ENCODE results near the gene GPR151.

The GPR151 gene

GRCh38 chr5:146541958-146542849 lies 26.2 kb upstream of the GPR151 start:
- Histone ChIP-seq H3K36me3 (ENCODE audit: control insufficient read depth, insufficient read depth, low read length) (no peaks in the 10 kb centered on the region), H3K27ac (ENCODE audit: low read depth, low read length) (no peak overlapping the region), H3K27me3 (ENCODE audit: control insufficient read depth, insufficient read depth, low read length) (no peaks in the 10 kb centered on the region), H3K4me3 (ENCODE audit: low read depth, low read length) (no peak overlapping the region), H3K9ac (ENCODE audit: low read length) (no peak overlapping the region), H3K9me3 (ENCODE audit: control insufficient read depth, insufficient read depth, low read depth, low read length) (no peaks in the 10 kb centered on the region), H3K4me1 (ENCODE audit: control insufficient read depth, insufficient read depth, low read length) (no peaks in the 10 kb centered on the region)

DNA sequence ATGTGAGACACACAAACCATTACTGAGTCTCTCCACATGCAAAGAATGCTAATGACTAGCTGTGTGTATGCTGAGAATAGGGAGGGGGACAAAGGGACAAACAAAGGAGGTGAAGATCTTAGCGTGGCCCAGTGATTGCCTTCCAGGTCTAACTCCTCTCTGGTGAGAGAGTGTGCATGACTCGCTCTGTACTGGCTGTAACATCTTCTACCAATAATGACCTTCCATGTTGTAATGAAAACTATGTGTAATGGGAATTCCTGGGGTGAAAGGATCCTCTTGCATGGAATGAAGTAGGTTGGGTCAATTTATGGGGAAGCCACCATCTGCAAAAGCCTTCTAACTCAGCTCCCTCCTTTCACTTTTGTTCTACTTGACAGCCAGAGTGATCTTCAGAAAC lies 24.4 kb upstream of the GPR151 start:
- H3K4me1 ChIP-seq (ENCODE audit: control insufficient read depth, insufficient read depth, low read length) = no peaks in the 10 kb centered on the region
- no peaks in the 10 kb centered on the region for H3K9me3 ChIP-seq (ENCODE audit: control insufficient read depth, insufficient read depth, low read depth, low read length)
- H3K27me3 ChIP-seq (ENCODE audit: control insufficient read depth, insufficient read depth, low read length) = no peaks in the 10 kb centered on the region
- H3K4me3 ChIP-seq (ENCODE audit: low read depth, low read length) = no peak overlapping the region
- no peak overlapping the region for H3K27ac ChIP-seq (ENCODE audit: low read depth, low read length)
- H3K9ac ChIP-seq (ENCODE audit: low read length) = no peak overlapping the region
- no peaks in the 10 kb centered on the region for H3K36me3 ChIP-seq (ENCODE audit: control insufficient read depth, insufficient read depth, low read length)

DNA sequence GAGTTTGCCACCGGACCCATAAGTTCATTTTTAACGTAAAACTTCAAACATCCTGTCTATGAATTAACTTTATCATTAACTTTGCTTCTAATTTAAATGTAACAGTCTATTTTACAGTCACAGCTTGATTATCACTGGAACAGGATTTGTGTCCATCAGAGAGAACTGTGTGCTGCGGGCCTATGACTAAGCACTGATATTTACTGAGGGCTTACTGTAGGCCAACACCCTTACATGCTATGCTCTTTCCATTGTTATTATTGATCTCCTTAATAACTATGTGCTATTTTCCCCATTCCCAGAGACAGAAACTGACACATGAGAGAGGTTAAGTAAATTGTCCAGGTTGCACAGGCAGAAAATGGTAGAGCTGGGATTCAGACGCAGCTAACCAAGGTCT lies 24.0 kb upstream of the GPR151 start:
- no peaks in the 10 kb centered on the region for H3K9me3 ChIP-seq (ENCODE audit: control insufficient read depth, insufficient read depth, low read depth, low read length)

GRCh38 chr5:146538432-146538831 lies 22.4 kb upstream of the GPR151 start:
- Histone ChIP-seq H3K4me1 (ENCODE audit: control insufficient read depth, insufficient read depth, low read length) (peaks cover 6% of the 10 kb centered on the region; the same call in 1 of the 2 replicates), H3K27ac (ENCODE audit: low read depth, low read length) (no peak overlapping the region), H3K4me3 (ENCODE audit: low read depth, low read length) (no peak overlapping the region), H3K9ac (ENCODE audit: low read length) (no peak overlapping the region), H3K27me3 (ENCODE audit: control insufficient read depth, insufficient read depth, low read length) (no peaks in the 10 kb centered on the region), H3K9me3 (ENCODE audit: control insufficient read depth, insufficient read depth, low read depth, low read length) (no peaks in the 10 kb centered on the region), H3K36me3 (ENCODE audit: control insufficient read depth, insufficient read depth, low read length) (no peaks in the 10 kb centered on the region)

More for the DNA sequence above, 24.0 kb upstream of the GPR151 start:
- Histone ChIP-seq H3K27me3 (ENCODE audit: control insufficient read depth, insufficient read depth, low read length) (no peaks in the 10 kb centered on the region), H3K4me3 (ENCODE audit: low read depth, low read length) (no peak overlapping the region), H3K4me1 (ENCODE audit: control insufficient read depth, insufficient read depth, low read length) (no peaks in the 10 kb centered on the region), H3K27ac (ENCODE audit: low read depth, low read length) (no peak overlapping the region), H3K36me3 (ENCODE audit: control insufficient read depth, insufficient read depth, low read length) (no peaks in the 10 kb centered on the region), H3K9ac (ENCODE audit: low read length) (no peak overlapping the region)

DNA sequence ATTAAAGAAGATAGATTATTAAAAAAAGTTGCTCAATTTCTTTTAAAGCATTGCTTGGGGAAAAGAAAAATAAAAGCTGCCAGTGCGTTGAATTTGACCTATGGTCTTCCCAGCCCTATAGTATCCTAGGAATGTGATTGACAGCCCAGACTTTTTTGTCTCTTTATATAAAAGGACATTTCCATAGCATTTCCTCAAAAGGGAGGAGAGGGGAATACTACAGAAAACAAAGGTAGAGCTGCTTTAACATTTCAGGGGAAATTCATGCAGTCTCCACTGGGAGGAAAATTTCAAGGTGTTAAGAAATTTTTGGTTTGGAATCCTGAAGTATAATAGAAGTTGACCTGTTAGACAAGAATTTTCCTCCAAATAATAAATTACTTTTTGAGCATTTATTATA lies 17.9 kb upstream of the GPR151 start:
- H3K27me3 ChIP-seq (ENCODE audit: control insufficient read depth, insufficient read depth, low read length) = no peaks in the 10 kb centered on the region
- no peak overlapping the region for H3K4me3 ChIP-seq (ENCODE audit: low read depth, low read length)
- no peaks in the 10 kb centered on the region for H3K9me3 ChIP-seq (ENCODE audit: control insufficient read depth, insufficient read depth, low read depth, low read length)
- peaks cover 6% of the 10 kb centered on the region; the same call in 1 of the 2 replicates for H3K4me1 ChIP-seq (ENCODE audit: control insufficient read depth, insufficient read depth, low read length)
- peak overlapping the region; percentile 11; the same call in 1 of the 2 replicates for H3K27ac ChIP-seq (ENCODE audit: low read depth, low read length)
- no peaks in the 10 kb centered on the region for H3K36me3 ChIP-seq (ENCODE audit: control insufficient read depth, insufficient read depth, low read length)
- no peak overlapping the region for H3K9ac ChIP-seq (ENCODE audit: low read length)

- H3K27ac ChIP-seq (ENCODE audit: low read depth, low read length) = no peak overlapping the region
- no peak overlapping the region for H3K4me3 ChIP-seq (ENCODE audit: low read depth, low read length)
- no peaks in the 10 kb centered on the region for H3K27me3 ChIP-seq (ENCODE audit: control insufficient read depth, insufficient read depth, low read length)
- no peak overlapping the region for H3K9ac ChIP-seq (ENCODE audit: low read length)
- no peaks in the 10 kb centered on the region for H3K9me3 ChIP-seq (ENCODE audit: control insufficient read depth, insufficient read depth, low read depth, low read length)
- H3K4me1 ChIP-seq (ENCODE audit: control insufficient read depth, insufficient read depth, low read length) = peaks cover 6% of the 10 kb centered on the region; the same call in 1 of the 2 replicates
- no peaks in the 10 kb centered on the region for H3K36me3 ChIP-seq (ENCODE audit: control insufficient read depth, insufficient read depth, low read length)
These were observed 17.4 kb upstream of the GPR151 start for GRCh38 chr5:146533260-146533857.

- no peak overlapping the region for H3K4me3 ChIP-seq (ENCODE audit: low read depth, low read length)
- no peaks in the 10 kb centered on the region for H3K27me3 ChIP-seq (ENCODE audit: control insufficient read depth, insufficient read depth, low read length)
- H3K36me3 ChIP-seq (ENCODE audit: control insufficient read depth, insufficient read depth, low read length) = no peaks in the 10 kb centered on the region
- no peak overlapping the region for H3K9ac ChIP-seq (ENCODE audit: low read length)
- H3K27ac ChIP-seq (ENCODE audit: low read depth, low read length) = no peak overlapping the region
- no peaks in the 10 kb centered on the region for H3K9me3 ChIP-seq (ENCODE audit: control insufficient read depth, insufficient read depth, low read depth, low read length)
- H3K4me1 ChIP-seq (ENCODE audit: control insufficient read depth, insufficient read depth, low read length) = peaks cover 6% of the 10 kb centered on the region; the same call in 1 of the 2 replicates
These were observed 14.0 kb upstream of the GPR151 start for GRCh38 chr5:146529984-146530383.

DNA sequence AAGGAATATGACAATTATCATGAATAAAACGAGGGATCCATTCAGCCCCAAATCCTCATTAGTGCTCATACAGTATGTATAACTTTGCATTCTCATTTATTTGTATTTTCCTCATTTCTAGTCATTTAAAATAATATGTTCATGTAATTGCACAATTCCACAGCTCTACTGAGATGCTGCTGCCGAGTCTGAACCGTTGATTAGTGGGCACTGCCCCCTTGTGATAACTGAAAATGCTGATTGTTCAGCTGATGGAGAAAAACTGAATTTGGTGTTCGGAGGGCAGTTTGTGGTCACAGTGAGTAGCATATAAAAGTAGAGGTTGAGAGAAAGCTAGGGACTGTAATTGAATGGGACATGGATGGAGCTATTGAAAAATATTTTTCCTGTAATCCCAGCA lies 12.2 kb upstream of the GPR151 start:
- Histone ChIP-seq H3K4me1 (ENCODE audit: control insufficient read depth, insufficient read depth, low read length) (no peaks in the 10 kb centered on the region), H3K9me3 (ENCODE audit: control insufficient read depth, insufficient read depth, low read depth, low read length) (no peaks in the 10 kb centered on the region), H3K27ac (ENCODE audit: low read depth, low read length) (no peak overlapping the region), H3K27me3 (ENCODE audit: control insufficient read depth, insufficient read depth, low read length) (no peaks in the 10 kb centered on the region), H3K9ac (ENCODE audit: low read length) (no peak overlapping the region), H3K36me3 (ENCODE audit: control insufficient read depth, insufficient read depth, low read length) (no peaks in the 10 kb centered on the region), H3K4me3 (ENCODE audit: low read depth, low read length) (no peak overlapping the region)

GRCh38 chr5:146527785-146528184 lies 11.8 kb upstream of the GPR151 start:
- Histone ChIP-seq H3K4me1 (ENCODE audit: control insufficient read depth, insufficient read depth, low read length) (no peaks in the 10 kb centered on the region), H3K9ac (ENCODE audit: low read length) (no peak overlapping the region), H3K9me3 (ENCODE audit: control insufficient read depth, insufficient read depth, low read depth, low read length) (no peaks in the 10 kb centered on the region), H3K27ac (ENCODE audit: low read depth, low read length) (no peak overlapping the region), H3K4me3 (ENCODE audit: low read depth, low read length) (no peak overlapping the region), H3K36me3 (ENCODE audit: control insufficient read depth, insufficient read depth, low read length) (no peaks in the 10 kb centered on the region), H3K27me3 (ENCODE audit: control insufficient read depth, insufficient read depth, low read length) (no peaks in the 10 kb centered on the region)

GRCh38 chr5:146523698-146524097 lies 7.7 kb upstream of the GPR151 start:
- Histone ChIP-seq H3K4me3 (ENCODE audit: low read depth, low read length) (no peak overlapping the region), H3K9me3 (ENCODE audit: control insufficient read depth, insufficient read depth, low read depth, low read length) (no peaks in the 10 kb centered on the region), H3K27me3 (ENCODE audit: control insufficient read depth, insufficient read depth, low read length) (no peaks in the 10 kb centered on the region), H3K4me1 (ENCODE audit: control insufficient read depth, insufficient read depth, low read length) (no peaks in the 10 kb centered on the region; the same call in 1 of the 2 replicates), H3K27ac (ENCODE audit: low read depth, low read length) (no peak overlapping the region), H3K9ac (ENCODE audit: low read length) (no peak overlapping the region), H3K36me3 (ENCODE audit: control insufficient read depth, insufficient read depth, low read length) (no peaks in the 10 kb centered on the region)

DNA sequence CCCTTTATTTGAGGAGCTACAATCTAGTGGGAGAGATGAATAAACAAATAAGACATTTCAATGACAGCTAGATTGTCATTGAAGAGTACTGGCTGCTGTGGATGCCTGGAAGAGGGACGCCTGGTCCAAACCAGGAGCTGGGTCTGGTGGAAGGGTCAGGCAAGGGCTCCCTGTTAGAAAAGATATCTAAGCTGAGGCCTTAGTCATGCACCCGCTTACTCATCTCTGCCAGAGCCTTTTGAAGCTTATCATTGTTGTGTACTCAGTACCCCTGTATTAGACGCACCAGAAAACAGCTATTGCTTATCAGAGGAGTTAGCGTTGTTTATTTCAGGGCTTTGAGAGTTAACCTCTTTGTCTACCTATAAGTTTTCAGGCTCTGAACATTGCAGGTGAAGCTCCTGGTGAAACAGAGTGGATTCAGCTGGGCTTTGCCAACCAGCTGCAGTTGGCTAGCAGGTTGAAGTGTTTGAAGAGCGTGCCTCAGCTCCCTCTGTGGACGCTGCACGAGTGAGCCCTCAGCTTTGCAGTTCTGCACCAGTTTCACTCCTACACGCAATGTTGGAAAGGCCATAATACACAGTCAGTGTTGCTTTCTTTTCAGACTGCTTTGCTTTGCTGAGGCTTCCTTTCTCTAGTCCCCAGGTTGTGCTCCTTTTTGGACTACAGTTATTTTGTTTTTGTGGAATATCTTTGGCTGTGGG lies 5.6 kb upstream of the GPR151 start:
- no peak overlapping the region for H3K4me3 ChIP-seq (ENCODE audit: low read depth, low read length)
- no peak overlapping the region for H3K27ac ChIP-seq (ENCODE audit: low read depth, low read length)
- H3K36me3 ChIP-seq (ENCODE audit: control insufficient read depth, insufficient read depth, low read length) = no peaks in the 10 kb centered on the region
- H3K4me1 ChIP-seq (ENCODE audit: control insufficient read depth, insufficient read depth, low read length) = no peaks in the 10 kb centered on the region; the same call in 1 of the 2 replicates
- no peaks in the 10 kb centered on the region for H3K9me3 ChIP-seq (ENCODE audit: control insufficient read depth, insufficient read depth, low read depth, low read length)
- H3K9ac ChIP-seq (ENCODE audit: low read length) = no peak overlapping the region
- no peaks in the 10 kb centered on the region for H3K27me3 ChIP-seq (ENCODE audit: control insufficient read depth, insufficient read depth, low read length)

Data from HUES6 (cell line).